K562 (cell line): Measurements from ENCODE around the gene SKIC2. TPM values are rescaled to one million over a fixed set of nuclear protein-coding genes. Genes with fewer than 3 reads are reported as not detected.
A peak's percentile ranks its signal among the peaks of the same experiment; 100 is the strongest.

Source experiments
- CCNT2 ChIP-seq: IDR thresholded peaks from 2 replicates; pipeline ENCODE4 v1.6.1; 2011; ENCODE audit warnings: borderline replicate concordance, low read depth, mild to moderate bottlenecking, moderate library complexity, mixed read lengths, low read length; ENCODE audit not compliant: insufficient read length; ENCODE audit errors: extremely low read depth
- DPF2 ChIP-seq: fragments of 450-650 bp; IDR thresholded peaks from 2 replicates; pipeline ENCODE4 v1.6.1; 2016
- E4F1 ChIP-seq: fragments of 250-450 bp; sonication (Bioruptor Pico); IDR thresholded peaks from 2 replicates; pipeline ENCODE4 v1.5.0; 2021; ENCODE audit warnings: mild to moderate bottlenecking, borderline replicate concordance
- HNRNPL ChIP-seq: fragments of 200-400 bp; formaldehyde crosslinking; IDR thresholded peaks from 2 replicates; pipeline ENCODE4 v1.6.1; 2017; ENCODE audit warnings: low read depth, mild to moderate bottlenecking, low read length
- POLR2AphosphoS5 ChIP-seq: IDR thresholded peaks from 2 replicates; pipeline ENCODE4 v1.6.1; 2011; ENCODE audit warnings: mild to moderate bottlenecking, low read depth, low read length, moderate library complexity; ENCODE audit not compliant: control insufficient read depth, insufficient read depth
- SRF ChIP-seq, 2 experiments: fragments of 250-450, 450-650 bp in 1 of 2; sonication (Bioruptor Pico) in 1 of 2; sonication (generic) in 1 of 2; formaldehyde crosslinking; IDR thresholded peaks; 2 replicates each; pipeline versions ENCODE4 v1.5.0 to v1.5.1; 2020 to 2022; ENCODE audit warnings: mild to moderate bottlenecking in 1 of 2, missing genetic modification reagents in 1 of 2
- SRSF3 ChIP-seq: fragments of 200-400 bp; formaldehyde crosslinking; IDR thresholded peaks from 2 replicates; pipeline ENCODE4 v1.6.1; 2016; ENCODE audit warnings: mild to moderate bottlenecking, low read length, moderate library complexity; ENCODE audit not compliant: insufficient read depth
- ZBTB40 ChIP-seq, 2 experiments: fragments of 450-650 bp in 1 of 2; sonication (generic) in 1 of 2; formaldehyde crosslinking in 1 of 2; IDR thresholded peaks; 2 replicates each; pipeline versions ENCODE4 v1.7.1 to v1.9.0; 2016 to 2022; ENCODE audit warnings: inconsistent platforms in 1 of 2, mild to moderate bottlenecking in 1 of 2, missing genetic modification reagents in 1 of 2
- ZC3H8 ChIP-seq: fragments of 450-650 bp; IDR thresholded peaks from 2 replicates; pipeline ENCODE4 v1.6.1; 2017
- ZKSCAN1 ChIP-seq: fragments of 150-350 bp; IDR thresholded peaks from 2 replicates; pipeline ENCODE4 v1.6.1; 2016; ENCODE audit warnings: low read depth, low read length
- ZNF263 ChIP-seq: sonication (generic); formaldehyde crosslinking; IDR thresholded peaks from 2 replicates; pipeline ENCODE4 v1.8.0; 2022; ENCODE audit warnings: mild to moderate bottlenecking, missing genetic modification reagents, borderline replicate concordance
- ZNF655 ChIP-seq: fragments of 250-450 bp; sonication (Bioruptor Pico); IDR thresholded peaks from 2 replicates; pipeline ENCODE4 v1.5.0; 2021
- ZNF696 ChIP-seq: fragments of 250-450 bp; sonication (Bioruptor Pico); conservative IDR thresholded peaks from 2 replicates; pipeline ENCODE4 v1.4.0; 2020; ENCODE audit warnings: mild to moderate bottlenecking, moderate library complexity
- polyA plus RNA-seq, 8 experiments: library from polyadenylated mRNA; depleted of rRNA in 4 of 8; stranded (reverse) in 5 of 8; unstranded in 3 of 8; fragments of >200 nt; fragmentation: Nextera tagmentation in 2 of 8; fragmentation: Illumina TruSeq in 1 of 8; extraction: Ambion mirVana in 2 of 8; extraction: Trizol in 1 of 8; gene quantifications; 2 replicates each; pipeline versions ENCODE4 v1.2.1 to v1.2.3, GENCODE V29; 2011 to 2014; ENCODE audit warnings: inconsistent platforms in 1 of 8, missing spikeins in 1 of 8
- total RNA-seq, 7 experiments: library from RNA; depleted of rRNA in 6 of 7; stranded (reverse); fragments of >200 nt in 6 of 7; fragmentation: Illumina TruSeq in 2 of 7; extraction: Trizol in 2 of 7; gene quantifications; 2 replicates each; pipeline versions ENCODE4 v1.2.1 to v1.2.3, GENCODE V29; 2011 to 2021; ENCODE audit warnings: low replicate concordance in 1 of 7

The SKIC2 gene
- total and polyA plus RNA-seq, 9 of the 15 experiments (the other 6 are each of a cell fraction or from before 2014, with no cell fraction given) = 3.3 to 94.6 (median 38.8) TPM

- TF ChIP-seq CCNT2 (peak; percentile 53), SRF (CRISPR knock-in tag; IDR thresholded peaks at IDR 0.05) (no peak), POLR2AphosphoS5 (peak; percentile 27; the same call in 1 of the 2 replicates), ZNF263 (0 out of 2 replicates have a peak, but pooled peaks have one; percentile 17), SRSF3 (no peak), ZBTB40 (IDR thresholded peaks at IDR 0.05) (no peak), ZBTB40 (CRISPR knock-in tag; IDR thresholded peaks at IDR 0.05) (no peak), E4F1 (CRISPR knock-in tag) (no peak), ZC3H8 (no peak), ZNF696 (CRISPR knock-in tag) (no peak), HNRNPL (no peak), ZNF655 (CRISPR knock-in tag) (no peak), ZKSCAN1 (no peak), DPF2 (peak; percentile 91)
Observed at GRCh38 chr6:31948753-31949413, 10.1 kb upstream of the SKIC2 start (continued).
